A673 (cell line): ENCODE measurements around the gene GDE1. TPM values are rescaled to one million over a fixed set of nuclear protein-coding genes. Genes with fewer than 3 reads are reported as not detected.

Experiments used
- BruUV-seq: library from RNA; stranded (reverse); fragments of 400-500 nt; replicated peaks from 2 replicates; lab custom pipeline; 2021; lab: Mats Ljungman, UMichigan
- CTCF ChIA-PET: fragments of 300-600 bp; sonication (Branson Sonifier 250); formaldehyde crosslinking; loops from one replicate; lab custom pipeline; 2022; ENCODE audit warnings: antibody characterized with exemption; lab: Charles Lee
- POLR2A ChIA-PET: fragments of 300-600 bp; sonication (Branson Sonifier 250); formaldehyde crosslinking; loops from one replicate; lab custom pipeline; 2022; ENCODE audit warnings: antibody characterized with exemption; ENCODE audit not compliant: low non-redundant PET; lab: Charles Lee
- DNase-seq: peaks from one replicate; pipeline ENCODE4 v3.0.0-alpha.2; 2015; ENCODE audit warnings: low spot score
- H3K27ac ChIP-seq: fragments of 200-600 bp; sonication (generic); 2 replicates; pipeline ENCODE4 v1.5.1; 2016; ENCODE audit warnings: mixed run types, low read depth, mild to moderate bottlenecking, mixed read lengths, antibody characterized with exemption, low read length; ENCODE audit not compliant: poor library complexity, severe bottlenecking
- H3K27me3 ChIP-seq: fragments of 200-600 bp; sonication (generic); replicated peaks from 2 replicates; pipeline ENCODE4 v1.6.1; 2017; ENCODE audit warnings: mixed run types, low read depth, mild to moderate bottlenecking, mixed read lengths, antibody characterized with exemption, low read length; ENCODE audit not compliant: insufficient read depth, poor library complexity
- H3K36me3 ChIP-seq: fragments of 200-600 bp; sonication (generic); 2 replicates; pipeline ENCODE4 v1.6.1; 2016; ENCODE audit warnings: mixed run types, mild to moderate bottlenecking, mixed read lengths, antibody characterized with exemption, low read length; ENCODE audit not compliant: insufficient read depth, poor library complexity, severe bottlenecking
- H3K4me1 ChIP-seq: fragments of 200-600 bp; sonication (generic); 2 replicates; pipeline ENCODE4 v1.6.1; 2017; ENCODE audit warnings: mixed run types, mild to moderate bottlenecking, mixed read lengths, antibody characterized with exemption, low read length; ENCODE audit not compliant: insufficient read depth, poor library complexity, severe bottlenecking
- H3K4me3 ChIP-seq: fragments of 200-600 bp; sonication (generic); 2 replicates; pipeline ENCODE4 v1.5.1; 2016; ENCODE audit warnings: low read depth, mixed run types, mild to moderate bottlenecking, mixed read lengths, low read length; ENCODE audit not compliant: poor library complexity, severe bottlenecking
- H3K9me3 ChIP-seq: fragments of 200-600 bp; sonication (generic); 2 replicates; pipeline ENCODE4 v1.6.1; 2016; ENCODE audit warnings: mixed run types, low read depth, mild to moderate bottlenecking, mixed read lengths, antibody characterized with exemption, low read length; ENCODE audit not compliant: poor library complexity, severe bottlenecking
- CTCF ChIP-seq: fragments of 300-800, 200-600 bp; sonication (generic); conservative IDR thresholded peaks from 2 replicates; pipeline ENCODE4 v1.5.1; 2017; ENCODE audit warnings: low read depth, mild to moderate bottlenecking, antibody characterized with exemption, low read length, moderate library complexity, mixed read lengths
- EZH2 ChIP-seq: fragments of 200-600 bp; sonication (generic); IDR thresholded peaks from 2 replicates; pipeline ENCODE4 v1.6.1; 2017; ENCODE audit warnings: borderline replicate concordance, low read depth, mild to moderate bottlenecking, mixed read lengths, antibody characterized with exemption, low read length; ENCODE audit not compliant: poor library complexity, severe bottlenecking
- intact Hi-C: fragments of 100-400 bp; cut with micrococcal nuclease; formaldehyde crosslinking; loops from one replicate; pipeline ENCODE4 v1.10.0; 2022; ENCODE audit not compliant: unreplicated experiment
- total RNA-seq: library from RNA; stranded (reverse); gene quantifications from 2 replicates; pipeline ENCODE4 v1.2.3, GENCODE V29; 2021

Gene GDE1
- total RNA-seq, 1 experiment from 2014 or later, result 63.5 TPM

GRCh38 chr16:19540241-19540970 is 18.5 kb upstream of the GDE1 start:
- no peaks in the 10 kb centered on the region for H3K4me1 ChIP-seq
- H3K9me3 ChIP-seq, result no peaks in the 10 kb centered on the region
- CTCF ChIA-PET, result interaction anchor here (0.7 kb wide), 1 partner anchor 453 kb away, joined by 5 read pairs; no protein-coding TSS in a partner anchor
- DNase-seq, result no peak
- intact Hi-C loops, result no loop called here
- H3K27me3 ChIP-seq, result no peaks in the 10 kb centered on the region
- BruUV-seq, result no TSS peak
- peaks cover 68% of the 10 kb centered on the region for H3K36me3 ChIP-seq
- POLR2A ChIA-PET, result no interaction called here
- no peak overlapping the region for H3K27ac ChIP-seq
- H3K4me3 ChIP-seq, result no peak overlapping the region
- no peak for TF ChIP-seq CTCF
- TF ChIP-seq EZH2, result no peak

- no peak for TF ChIP-seq CTCF
- no peak for TF ChIP-seq EZH2
- no TSS peak for BruUV-seq
- no peak overlapping the region for H3K27ac ChIP-seq
- H3K4me1 ChIP-seq, result peaks cover 3% of the 10 kb centered on the region
- H3K9me3 ChIP-seq, result no peaks in the 10 kb centered on the region
- no peaks in the 10 kb centered on the region for H3K27me3 ChIP-seq
- POLR2A ChIA-PET, result no interaction called here
- DNase-seq, result no peak
- H3K36me3 ChIP-seq, result peaks cover 66% of the 10 kb centered on the region
- no peak overlapping the region for H3K4me3 ChIP-seq
- CTCF ChIA-PET, result no interaction called here
- intact Hi-C loops, result no loop called here
Measured at GRCh38 chr16:19532601-19533000, 10.7 kb upstream of the GDE1 start.

- POLR2A ChIA-PET, result no interaction called here
- intact Hi-C loops, result loop anchor here (10.0 kb wide), 1 partner anchor 734 kb away; the partner anchor contains the start of gene RPS15A
- H3K4me1 ChIP-seq, result peaks cover 19% of the 10 kb centered on the region
- no peak for DNase-seq
- TF ChIP-seq CTCF (no peak), EZH2 (no peak)
- H3K9me3 ChIP-seq, result no peaks in the 10 kb centered on the region
- no peak overlapping the region for H3K27ac ChIP-seq
- peaks cover 41% of the 10 kb centered on the region for H3K36me3 ChIP-seq
- CTCF ChIA-PET, result no interaction called here
- H3K27me3 ChIP-seq, result no peaks in the 10 kb centered on the region
- H3K4me3 ChIP-seq, result no peak overlapping the region
- no TSS peak for BruUV-seq
Measured at GRCh38 chr16:19528666-19529065, 6.8 kb upstream of the GDE1 start.
